ENCODE measurements around the gene ARF1.
A peak's percentile ranks its signal among the peaks of the same experiment; 100 is the strongest.

ARF1 gene

GRCh38 chr1:228104526-228105269, 22.2 kb downstream of the ARF1 start (continued):
- no peak for TF ChIP-seq ZBTB11 (tag by site-specific recombination; conservative IDR thresholded peaks at IDR 0.05; ENCODE audit: low read depth)
- peak; percentile 48; the same call in 1 of the 2 replicates for TF ChIP-seq SCRT1 (tag by site-specific recombination; IDR thresholded peaks at IDR 0.05; ENCODE audit: borderline replicate concordance)
- TF ChIP-seq BCL11A (tag by site-specific recombination; IDR thresholded peaks at IDR 0.05; ENCODE audit: low read depth) = no peak

- TF ChIP-seq ZNF449 (tag by site-specific recombination; IDR thresholded peaks at IDR 0.05) (no peak), ZNF600 (tag by site-specific recombination; IDR thresholded peaks at IDR 0.05) (peak; percentile 59; the same call in 1 of the 2 replicates)
- Histone ChIP-seq H3K9me3 (ENCODE audit: control insufficient read depth, insufficient read depth, low read depth, low read length) (no peaks in the 10 kb centered on the region), H3K36me3 (ENCODE audit: control insufficient read depth in 2 of 2, insufficient read depth in 1 of 2, low read length in 2 of 2) (peaks cover 9 to 44% of the 10 kb centered on the region in 2 experiments), H3K4me3 (ENCODE audit: low read depth, low read length) (no peak overlapping the region), H3K27ac (ENCODE audit: extremely low read depth, low read depth, low read length) (no peak overlapping the region), H3K4me1 (ENCODE audit: control insufficient read depth, insufficient read depth, low read length) (peaks cover 3% of the 10 kb centered on the region; the same call in 1 of the 2 replicates)
- ChIA-PET POLR2A (interaction anchor here (3.4 kb wide), 1 partner anchor 23 kb away, joined by 15 read pairs; the partner anchor contains the start of gene ARF1), CTCF (no interaction called here)
Observed at GRCh38 chr1:228105270-228105995, 22.9 kb downstream of the ARF1 start.

GRCh38 chr1:228105996-228106799, 23.7 kb downstream of the ARF1 start:
- H3K4me3 ChIP-seq (ENCODE audit: low read depth, low read length) = no peak overlapping the region
- peaks cover 3% of the 10 kb centered on the region; the same call in 1 of the 2 replicates for H3K4me1 ChIP-seq (ENCODE audit: control insufficient read depth, insufficient read depth, low read length)

More at GRCh38 chr1:228105996-228106799, 23.7 kb downstream of the ARF1 start:
- ChIA-PET CTCF (interaction anchor here (1.0 to 9.9 kb wide), 3 partner anchors 25 to 107 kb away, joined by 3 to 57 read pairs (median 4); no protein-coding TSS in a partner anchor), POLR2A (interaction anchor here (0.7 to 3.4 kb wide), 3 partner anchors 17 to 47 kb away, joined by 3 to 15 read pairs (median 5); partner anchors contain the start of gene ARF1)
- TF ChIP-seq ZNF302 (tag by site-specific recombination; IDR thresholded peaks at IDR 0.05; ENCODE audit: low read depth) (no peak), HOXD13 (CRISPR knock-in tag; IDR thresholded peaks at IDR 0.05; ENCODE audit: borderline replicate concordance) (no peak), ZNF248 (tag by site-specific recombination; IDR thresholded peaks at IDR 0.05) (no peak), YY2 (tag by site-specific recombination; IDR thresholded peaks at IDR 0.05) (no peak), IKZF3 (tag by site-specific recombination; IDR thresholded peaks at IDR 0.05) (no peak), ZNF692 (tag by site-specific recombination; IDR thresholded peaks at IDR 0.05) (no peak), ELK4 (IDR thresholded peaks at IDR 0.05; ENCODE audit: borderline replicate concordance, low read depth, low read length) (no peak), ZNF560 (tag by site-specific recombination; IDR thresholded peaks at IDR 0.05; ENCODE audit: borderline replicate concordance) (no peak), ZNF37A (tag by site-specific recombination; IDR thresholded peaks at IDR 0.05) (no peak), PRDM4 (tag by site-specific recombination; IDR thresholded peaks at IDR 0.05) (no peak), EGR2 (tag by site-specific recombination; IDR thresholded peaks at IDR 0.05; ENCODE audit: low read depth) (no peak), ZNF211 (tag by site-specific recombination; IDR thresholded peaks at IDR 0.05; ENCODE audit: low read depth) (no peak), KLF10 (tag by site-specific recombination; IDR thresholded peaks at IDR 0.05) (no peak)
- Histone ChIP-seq H3K36me3 (ENCODE audit: control insufficient read depth in 2 of 2, insufficient read depth in 1 of 2, low read length in 2 of 2) (peaks cover 6 to 37% of the 10 kb centered on the region in 2 experiments), H3K9me3 (ENCODE audit: control insufficient read depth, insufficient read depth, low read depth, low read length) (no peaks in the 10 kb centered on the region), H3K27ac (ENCODE audit: extremely low read depth, low read depth, low read length) (no peak overlapping the region)

All from HEK293 (cell line).